GM12878 (cell line): ENCODE results near the gene RERE. TPM values are rescaled to one million over a fixed set of nuclear protein-coding genes. Genes with fewer than 3 reads are reported as not detected.

Source experiments
- CBX5 ChIP-seq: sonication (generic); IDR thresholded peaks from 2 replicates; pipeline ENCODE4 v1.6.1; 2016; ENCODE audit warnings: low read depth, moderate library complexity, mild to moderate bottlenecking, inconsistent platforms
- ESRRA ChIP-seq: IDR thresholded peaks from 2 replicates; pipeline ENCODE4 v1.6.1; 2012; ENCODE audit warnings: mild to moderate bottlenecking, low read length, improper control_type of control experiment
- MTA2 ChIP-seq: fragments of 450-650 bp; IDR thresholded peaks from 2 replicates; pipeline ENCODE4 v1.6.1; 2016; ENCODE audit warnings: low read depth, mild to moderate bottlenecking, moderate library complexity
- NR2F1 ChIP-seq: fragments of 450-650 bp; conservative IDR thresholded peaks from 2 replicates; pipeline ENCODE4 v1.6.1; 2017; ENCODE audit warnings: mild to moderate bottlenecking
- RUNX3 ChIP-seq: IDR thresholded peaks from 2 replicates; pipeline ENCODE4 v1.6.1; 2012; ENCODE audit warnings: low read length, inconsistent platforms
- SMC3 ChIP-seq: IDR thresholded peaks from 2 replicates; pipeline ENCODE4 v1.6.1; 2011; ENCODE audit warnings: low read length, improper control_type of control experiment, borderline replicate concordance
- STAT1 ChIP-seq: fragments of 450-650 bp; conservative IDR thresholded peaks from 2 replicates; pipeline ENCODE4 v1.6.1; 2014; ENCODE audit warnings: antibody characterized with exemption, mild to moderate bottlenecking
- TCF3 ChIP-seq: IDR thresholded peaks from 2 replicates; pipeline ENCODE4 v1.6.1; 2012; ENCODE audit warnings: low read depth, mild to moderate bottlenecking, low read length, borderline replicate concordance; ENCODE audit not compliant: insufficient read depth
- ZBED1 ChIP-seq: IDR thresholded peaks from 2 replicates; pipeline ENCODE4 v1.6.1; 2016; ENCODE audit warnings: borderline replicate concordance
- ZZZ3 ChIP-seq: IDR thresholded peaks from 2 replicates; pipeline ENCODE4 v1.6.1; 2011; ENCODE audit warnings: low read depth; ENCODE audit not compliant: control insufficient read depth, insufficient read length
- polyA plus RNA-seq, 11 experiments: library from polyadenylated mRNA; depleted of rRNA in 4 of 11; unstranded in 6 of 11; stranded (reverse) in 5 of 11; fragments of >200 nt; fragmentation: Nextera tagmentation in 4 of 11; fragmentation: Illumina TruSeq in 1 of 11; extraction: Ambion mirVana in 4 of 11; extraction: Trizol in 1 of 11; gene quantifications; 1 replicate in 1 of 11; 2 replicates in 10 of 11; pipeline versions ENCODE4 v1.2.1 to v1.2.3, GENCODE V29; 2011 to 2016; ENCODE audit warnings: inconsistent platforms in 2 of 11, missing spikeins in 2 of 11, low read depth in 1 of 11
- total RNA-seq, 4 experiments: library from RNA; depleted of rRNA in 3 of 4; stranded (reverse); fragments of >200 nt in 3 of 4; fragmentation: Illumina TruSeq in 1 of 4; extraction: Trizol in 1 of 4; gene quantifications; 2 replicates each; pipeline versions ENCODE4 v1.2.1 to v1.2.3, GENCODE V29; 2013 to 2021
- TF ChIP-seq, protein P1 (sequence below): fragments of 450-650 bp; IDR thresholded peaks from 2 replicates; pipeline ENCODE4 v1.6.1; 2016; ENCODE audit warnings: mild to moderate bottlenecking
- TF ChIP-seq, protein P2 (sequence below): IDR thresholded peaks from 2 replicates; pipeline ENCODE4 v1.6.1; 2012; ENCODE audit warnings: improper control_type of control experiment, low read depth, low read length; ENCODE audit not compliant: insufficient replicate concordance
- TF ChIP-seq, protein P3 (sequence below): fragments of 450-650 bp; formaldehyde crosslinking; IDR thresholded peaks from 2 replicates; pipeline ENCODE4 v1.5.0; 2022; ENCODE audit warnings: mild to moderate bottlenecking, missing genetic modification characterization
- TF ChIP-seq, protein P4 (sequence below): fragments of 450-650 bp; formaldehyde crosslinking; IDR thresholded peaks from 2 replicates; pipeline ENCODE4 v1.4.0; 2020; ENCODE audit warnings: mild to moderate bottlenecking, moderate library complexity

The RERE gene
- total and polyA plus RNA-seq, 10 of the 15 experiments (the other 5 are each of a cell fraction or from before 2014, with no cell fraction given), result 5.2 to 60.5 (median 20.2) TPM

DNA sequence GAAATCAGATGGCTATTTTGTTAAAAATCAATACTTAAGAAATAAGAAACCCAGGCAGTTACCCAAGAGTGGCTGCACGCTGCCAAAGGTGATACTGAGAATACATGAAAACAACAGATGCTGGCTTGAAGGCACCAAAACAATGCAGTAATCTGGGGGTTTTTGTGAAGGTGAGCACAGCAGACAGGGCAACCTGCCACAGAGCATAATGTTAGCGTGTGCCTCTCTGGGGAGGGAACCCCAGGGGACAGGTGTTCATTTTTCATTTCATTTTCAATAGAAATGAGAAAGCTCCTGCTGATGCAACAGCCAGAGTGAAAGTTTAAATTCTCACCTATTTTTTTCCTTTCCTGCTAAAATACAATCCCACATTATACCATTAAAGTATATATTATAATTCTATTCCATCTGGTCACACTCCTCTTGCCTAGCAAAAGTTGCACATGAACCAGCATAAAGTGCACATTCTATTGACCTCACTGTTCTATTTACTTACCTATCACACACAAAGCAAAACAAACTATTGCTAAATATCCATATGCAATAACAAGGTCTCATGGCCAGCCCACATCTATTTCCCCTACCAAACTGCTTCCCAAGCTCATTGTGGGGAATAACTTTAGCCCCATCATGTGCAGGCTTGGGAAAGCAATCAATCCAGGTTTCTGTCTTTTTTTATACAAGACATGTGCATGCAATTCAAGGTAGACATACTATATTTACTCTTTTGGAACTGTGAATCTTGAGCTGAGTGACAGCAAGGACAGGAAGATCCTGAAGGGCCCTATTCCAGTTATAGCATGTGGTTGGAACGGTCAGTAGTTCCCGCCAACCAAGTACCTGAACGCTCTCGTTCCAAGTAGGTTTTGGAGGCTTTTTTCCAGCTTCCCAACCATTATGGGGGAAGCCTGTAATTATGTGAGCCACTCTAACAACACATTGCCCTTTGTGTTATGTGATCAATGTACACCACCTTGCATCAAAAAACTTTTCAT, 173.6 kb downstream of the RERE start (continued):
- TF ChIP-seq, protein P1, sequence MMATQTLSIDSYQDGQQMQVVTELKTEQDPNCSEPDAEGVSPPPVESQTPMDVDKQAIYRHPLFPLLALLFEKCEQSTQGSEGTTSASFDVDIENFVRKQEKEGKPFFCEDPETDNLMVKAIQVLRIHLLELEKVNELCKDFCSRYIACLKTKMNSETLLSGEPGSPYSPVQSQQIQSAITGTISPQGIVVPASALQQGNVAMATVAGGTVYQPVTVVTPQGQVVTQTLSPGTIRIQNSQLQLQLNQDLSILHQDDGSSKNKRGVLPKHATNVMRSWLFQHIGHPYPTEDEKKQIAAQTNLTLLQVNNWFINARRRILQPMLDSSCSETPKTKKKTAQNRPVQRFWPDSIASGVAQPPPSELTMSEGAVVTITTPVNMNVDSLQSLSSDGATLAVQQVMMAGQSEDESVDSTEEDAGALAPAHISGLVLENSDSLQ, result peak; percentile 72
- TF ChIP-seq, protein P2, sequence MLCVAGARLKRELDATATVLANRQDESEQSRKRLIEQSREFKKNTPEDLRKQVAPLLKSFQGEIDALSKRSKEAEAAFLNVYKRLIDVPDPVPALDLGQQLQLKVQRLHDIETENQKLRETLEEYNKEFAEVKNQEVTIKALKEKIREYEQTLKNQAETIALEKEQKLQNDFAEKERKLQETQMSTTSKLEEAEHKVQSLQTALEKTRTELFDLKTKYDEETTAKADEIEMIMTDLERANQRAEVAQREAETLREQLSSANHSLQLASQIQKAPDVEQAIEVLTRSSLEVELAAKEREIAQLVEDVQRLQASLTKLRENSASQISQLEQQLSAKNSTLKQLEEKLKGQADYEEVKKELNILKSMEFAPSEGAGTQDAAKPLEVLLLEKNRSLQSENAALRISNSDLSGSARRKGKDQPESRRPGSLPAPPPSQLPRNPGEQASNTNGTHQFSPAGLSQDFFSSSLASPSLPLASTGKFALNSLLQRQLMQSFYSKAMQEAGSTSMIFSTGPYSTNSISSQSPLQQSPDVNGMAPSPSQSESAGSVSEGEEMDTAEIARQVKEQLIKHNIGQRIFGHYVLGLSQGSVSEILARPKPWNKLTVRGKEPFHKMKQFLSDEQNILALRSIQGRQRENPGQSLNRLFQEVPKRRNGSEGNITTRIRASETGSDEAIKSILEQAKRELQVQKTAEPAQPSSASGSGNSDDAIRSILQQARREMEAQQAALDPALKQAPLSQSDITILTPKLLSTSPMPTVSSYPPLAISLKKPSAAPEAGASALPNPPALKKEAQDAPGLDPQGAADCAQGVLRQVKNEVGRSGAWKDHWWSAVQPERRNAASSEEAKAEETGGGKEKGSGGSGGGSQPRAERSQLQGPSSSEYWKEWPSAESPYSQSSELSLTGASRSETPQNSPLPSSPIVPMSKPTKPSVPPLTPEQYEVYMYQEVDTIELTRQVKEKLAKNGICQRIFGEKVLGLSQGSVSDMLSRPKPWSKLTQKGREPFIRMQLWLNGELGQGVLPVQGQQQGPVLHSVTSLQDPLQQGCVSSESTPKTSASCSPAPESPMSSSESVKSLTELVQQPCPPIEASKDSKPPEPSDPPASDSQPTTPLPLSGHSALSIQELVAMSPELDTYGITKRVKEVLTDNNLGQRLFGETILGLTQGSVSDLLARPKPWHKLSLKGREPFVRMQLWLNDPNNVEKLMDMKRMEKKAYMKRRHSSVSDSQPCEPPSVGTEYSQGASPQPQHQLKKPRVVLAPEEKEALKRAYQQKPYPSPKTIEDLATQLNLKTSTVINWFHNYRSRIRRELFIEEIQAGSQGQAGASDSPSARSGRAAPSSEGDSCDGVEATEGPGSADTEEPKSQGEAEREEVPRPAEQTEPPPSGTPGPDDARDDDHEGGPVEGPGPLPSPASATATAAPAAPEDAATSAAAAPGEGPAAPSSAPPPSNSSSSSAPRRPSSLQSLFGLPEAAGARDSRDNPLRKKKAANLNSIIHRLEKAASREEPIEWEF, result peak; percentile 100
- TF ChIP-seq ESRRA (peak; percentile 79; the same call in 1 of the 2 replicates), MTA2 (peak; percentile 59; the same call in 1 of the 2 replicates), RUNX3 (peak; percentile 62; the same call in 1 of the 2 replicates), SMC3 (peak; percentile 32; the same call in 1 of the 2 replicates), TCF3 (peak; percentile 60; the same call in 1 of the 2 replicates), CBX5 (no peak), STAT1 (no peak), ZZZ3 (no peak), ZBED1 (peak; percentile 53; the same call in 1 of the 2 replicates), NR2F1 (no peak)
- TF ChIP-seq, protein P3, sequence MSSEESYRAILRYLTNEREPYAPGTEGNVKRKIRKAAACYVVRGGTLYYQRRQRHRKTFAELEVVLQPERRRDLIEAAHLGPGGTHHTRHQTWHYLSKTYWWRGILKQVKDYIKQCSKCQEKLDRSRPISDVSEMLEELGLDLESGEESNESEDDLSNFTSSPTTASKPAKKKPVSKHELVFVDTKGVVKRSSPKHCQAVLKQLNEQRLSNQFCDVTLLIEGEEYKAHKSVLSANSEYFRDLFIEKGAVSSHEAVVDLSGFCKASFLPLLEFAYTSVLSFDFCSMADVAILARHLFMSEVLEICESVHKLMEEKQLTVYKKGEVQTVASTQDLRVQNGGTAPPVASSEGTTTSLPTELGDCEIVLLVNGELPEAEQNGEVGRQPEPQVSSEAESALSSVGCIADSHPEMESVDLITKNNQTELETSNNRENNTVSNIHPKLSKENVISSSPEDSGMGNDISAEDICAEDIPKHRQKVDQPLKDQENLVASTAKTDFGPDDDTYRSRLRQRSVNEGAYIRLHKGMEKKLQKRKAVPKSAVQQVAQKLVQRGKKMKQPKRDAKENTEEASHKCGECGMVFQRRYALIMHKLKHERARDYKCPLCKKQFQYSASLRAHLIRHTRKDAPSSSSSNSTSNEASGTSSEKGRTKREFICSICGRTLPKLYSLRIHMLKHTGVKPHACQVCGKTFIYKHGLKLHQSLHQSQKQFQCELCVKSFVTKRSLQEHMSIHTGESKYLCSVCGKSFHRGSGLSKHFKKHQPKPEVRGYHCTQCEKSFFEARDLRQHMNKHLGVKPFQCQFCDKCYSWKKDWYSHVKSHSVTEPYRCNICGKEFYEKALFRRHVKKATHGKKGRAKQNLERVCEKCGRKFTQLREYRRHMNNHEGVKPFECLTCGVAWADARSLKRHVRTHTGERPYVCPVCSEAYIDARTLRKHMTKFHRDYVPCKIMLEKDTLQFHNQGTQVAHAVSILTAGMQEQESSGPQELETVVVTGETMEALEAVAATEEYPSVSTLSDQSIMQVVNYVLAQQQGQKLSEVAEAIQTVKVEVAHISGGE (CRISPR knock-in tag), result no peak
- TF ChIP-seq, protein P4, sequence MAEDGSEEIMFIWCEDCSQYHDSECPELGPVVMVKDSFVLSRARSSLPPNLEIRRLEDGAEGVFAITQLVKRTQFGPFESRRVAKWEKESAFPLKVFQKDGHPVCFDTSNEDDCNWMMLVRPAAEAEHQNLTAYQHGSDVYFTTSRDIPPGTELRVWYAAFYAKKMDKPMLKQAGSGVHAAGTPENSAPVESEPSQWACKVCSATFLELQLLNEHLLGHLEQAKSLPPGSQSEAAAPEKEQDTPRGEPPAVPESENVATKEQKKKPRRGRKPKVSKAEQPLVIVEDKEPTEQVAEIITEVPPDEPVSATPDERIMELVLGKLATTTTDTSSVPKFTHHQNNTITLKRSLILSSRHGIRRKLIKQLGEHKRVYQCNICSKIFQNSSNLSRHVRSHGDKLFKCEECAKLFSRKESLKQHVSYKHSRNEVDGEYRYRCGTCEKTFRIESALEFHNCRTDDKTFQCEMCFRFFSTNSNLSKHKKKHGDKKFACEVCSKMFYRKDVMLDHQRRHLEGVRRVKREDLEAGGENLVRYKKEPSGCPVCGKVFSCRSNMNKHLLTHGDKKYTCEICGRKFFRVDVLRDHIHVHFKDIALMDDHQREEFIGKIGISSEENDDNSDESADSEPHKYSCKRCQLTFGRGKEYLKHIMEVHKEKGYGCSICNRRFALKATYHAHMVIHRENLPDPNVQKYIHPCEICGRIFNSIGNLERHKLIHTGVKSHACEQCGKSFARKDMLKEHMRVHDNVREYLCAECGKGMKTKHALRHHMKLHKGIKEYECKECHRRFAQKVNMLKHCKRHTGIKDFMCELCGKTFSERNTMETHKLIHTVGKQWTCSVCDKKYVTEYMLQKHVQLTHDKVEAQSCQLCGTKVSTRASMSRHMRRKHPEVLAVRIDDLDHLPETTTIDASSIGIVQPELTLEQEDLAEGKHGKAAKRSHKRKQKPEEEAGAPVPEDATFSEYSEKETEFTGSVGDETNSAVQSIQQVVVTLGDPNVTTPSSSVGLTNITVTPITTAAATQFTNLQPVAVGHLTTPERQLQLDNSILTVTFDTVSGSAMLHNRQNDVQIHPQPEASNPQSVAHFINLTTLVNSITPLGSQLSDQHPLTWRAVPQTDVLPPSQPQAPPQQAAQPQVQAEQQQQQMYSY (CRISPR knock-in tag), result no peak
